IMR-90 (cell line): Measurements from ENCODE around the gene TPST1. TPM values are rescaled to one million over a fixed set of nuclear protein-coding genes. Genes with fewer than 3 reads are reported as not detected.

ENCODE experiments used
- ATAC-seq: fragments of 200-7000 bp; cut with Tn5 transposase; 2 replicates; pipeline ENCODE4 v1.9.1; 2020; ENCODE audit warnings: low read depth, mild to moderate bottlenecking, moderate library complexity
- BruUV-seq: library from RNA; stranded (reverse); fragments of 400-500 nt; replicated peaks from 2 replicates; lab custom pipeline; 2021; lab: Mats Ljungman, UMichigan
- CTCF ChIA-PET: fragments of 300-600 bp; formaldehyde crosslinking; extraction: SDS; loops from one replicate; lab custom pipeline; 2021; ENCODE audit warnings: antibody characterized with exemption; lab: Yijun Ruan, JAX
- POLR2A ChIA-PET: fragments of 300-600 bp; sonication (Branson Sonifier 250); formaldehyde crosslinking; loops from one replicate; lab custom pipeline; 2022; ENCODE audit warnings: antibody characterized with exemption; ENCODE audit not compliant: unreplicated experiment; lab: Charles Lee
- DNase-seq: peaks from one replicate; pipeline ENCODE4 v3.0.0; 2013
- H2AFZ ChIP-seq: replicated peaks from 2 replicates; pipeline ENCODE3; 2013; ENCODE audit warnings: low read length, mild to moderate bottlenecking; ENCODE audit not compliant: poor library complexity
- H2AK5ac ChIP-seq: 2 replicates; pipeline ENCODE4 v1.6.1; 2013; ENCODE audit warnings: low read depth, low read length, inconsistent platforms
- H2AK9ac ChIP-seq: replicated peaks from 2 replicates; pipeline ENCODE3; 2013; ENCODE audit warnings: mild to moderate bottlenecking, low read depth, low read length, moderate library complexity; ENCODE audit not compliant: poor library complexity
- H2BK120ac ChIP-seq: 2 replicates; pipeline ENCODE4 v1.6.1; 2013; ENCODE audit warnings: low read depth, low read length, inconsistent platforms
- H2BK15ac ChIP-seq: 3 replicates; pipeline ENCODE4 v1.6.1; 2013; ENCODE audit warnings: low read depth, low read length, inconsistent platforms
- H2BK20ac ChIP-seq: 2 replicates; pipeline ENCODE4 v1.6.1; 2013; ENCODE audit warnings: low read depth, mild to moderate bottlenecking, inconsistent platforms, low read length, moderate library complexity
- H2BK5ac ChIP-seq: 2 replicates; pipeline ENCODE4 v1.6.1; 2013; ENCODE audit warnings: mild to moderate bottlenecking, low read depth, low read length, inconsistent platforms; ENCODE audit not compliant: poor library complexity, severe bottlenecking
- H3K14ac ChIP-seq: replicated peaks from 2 replicates; pipeline ENCODE4 v1.6.1; 2013; ENCODE audit warnings: low read depth, low read length, inconsistent platforms
- H3K18ac ChIP-seq: 2 replicates; pipeline ENCODE4 v1.6.1; 2013; ENCODE audit warnings: low read depth, low read length, control low read depth
- H3K23ac ChIP-seq: 2 replicates; pipeline ENCODE4 v1.6.1; 2013; ENCODE audit warnings: low read depth, low read length, inconsistent platforms
- H3K27ac ChIP-seq: 2 replicates; pipeline ENCODE4 v1.5.1; 2013; ENCODE audit warnings: mild to moderate bottlenecking, control low read depth, low read length; ENCODE audit not compliant: insufficient read depth
- H3K27me3 ChIP-seq: 2 replicates; pipeline ENCODE4 v1.6.1; 2013; ENCODE audit warnings: low read length; ENCODE audit not compliant: control insufficient read depth, insufficient read depth
- H3K36me3 ChIP-seq: 2 replicates; pipeline ENCODE4 v1.6.1; 2013; ENCODE audit warnings: low read length, mixed read lengths; ENCODE audit not compliant: control insufficient read depth, insufficient read depth
- H3K4ac ChIP-seq: 2 replicates; pipeline ENCODE4 v1.6.1; 2013; ENCODE audit warnings: low read depth, low read length, inconsistent platforms
- H3K4me1 ChIP-seq: 2 replicates; pipeline ENCODE4 v1.6.1; 2013; ENCODE audit warnings: low read length, mixed read lengths; ENCODE audit not compliant: control insufficient read depth, insufficient read depth
- H3K4me2 ChIP-seq: 2 replicates; pipeline ENCODE4 v1.6.1; 2013; ENCODE audit warnings: low read depth, mild to moderate bottlenecking, control low read depth, low read length, moderate library complexity
- H3K4me3 ChIP-seq: 2 replicates; pipeline ENCODE4 v1.5.1; 2013; ENCODE audit warnings: low read depth, mild to moderate bottlenecking, control low read depth, low read length, moderate library complexity; ENCODE audit not compliant: insufficient read depth
- H3K56ac ChIP-seq: 2 replicates; pipeline ENCODE4 v1.6.1; 2013; ENCODE audit warnings: low read length, inconsistent platforms; ENCODE audit not compliant: insufficient read depth; ENCODE audit errors: extremely low read depth
- H3K79me1 ChIP-seq, 2 experiments: 2 replicates each; pipeline ENCODE4 v1.6.1; 2013; ENCODE audit warnings: low read length in 2 of 2, inconsistent platforms in 1 of 2, low read depth in 1 of 2
- H3K9ac ChIP-seq: 2 replicates; pipeline ENCODE4 v1.6.1; 2013; ENCODE audit warnings: low read depth, low read length, control low read depth
- H3K9me1 ChIP-seq: 2 replicates; pipeline ENCODE4 v1.6.1; 2013; ENCODE audit warnings: low read length, inconsistent platforms; ENCODE audit not compliant: insufficient read depth
- H3K9me3 ChIP-seq: 2 replicates; pipeline ENCODE4 v1.6.1; 2013; ENCODE audit warnings: low read length; ENCODE audit not compliant: control insufficient read depth, insufficient read depth
- H4K20me1 ChIP-seq: 2 replicates; pipeline ENCODE4 v1.6.1; 2013; ENCODE audit warnings: low read length, inconsistent platforms; ENCODE audit not compliant: insufficient read depth
- H4K5ac ChIP-seq: 2 replicates; pipeline ENCODE4 v1.6.1; 2013; ENCODE audit warnings: mild to moderate bottlenecking, low read depth, low read length, control low read depth
- H4K8ac ChIP-seq, 2 experiments: 2 replicates each; pipeline ENCODE4 v1.6.1; 2013; ENCODE audit warnings: low read depth in 2 of 2, low read length in 2 of 2, control low read depth in 1 of 2, inconsistent platforms in 1 of 2
- H4K91ac ChIP-seq: 2 replicates; pipeline ENCODE4 v1.6.1; 2013; ENCODE audit warnings: low read depth, low read length, inconsistent platforms; ENCODE audit not compliant: insufficient read depth
- CTCF ChIP-seq: conservative IDR thresholded peaks from 2 replicates; pipeline ENCODE4 v1.5.1; 2012; ENCODE audit warnings: mild to moderate bottlenecking, low read depth, low read length, improper control_type of control experiment
- ELK1 ChIP-seq: fragments of 150-350 bp; IDR thresholded peaks from 2 replicates; pipeline ENCODE4 v1.6.1; 2016; ENCODE audit warnings: low read depth, mild to moderate bottlenecking, low read length, moderate library complexity, borderline replicate concordance
- MAFK ChIP-seq: IDR thresholded peaks from 2 replicates; pipeline ENCODE4 v1.6.1; 2012; ENCODE audit warnings: low read depth, low read length, improper control_type of control experiment
- NFE2L2 ChIP-seq: fragments of 150-350 bp; IDR thresholded peaks from 2 replicates; pipeline ENCODE4 v1.6.1; 2016; ENCODE audit warnings: low read depth, mild to moderate bottlenecking, low read length
- RAD21 ChIP-seq: IDR thresholded peaks from 2 replicates; pipeline ENCODE4 v1.6.1; 2012; ENCODE audit warnings: low read length, improper control_type of control experiment
- WGBS, 2 experiments: methylation state at CpG; one replicate each; pipeline versions ENCODE4 v1.1.5 to v1.1.7; 2013; ENCODE audit warnings: missing lambda C conversion rate in 2 of 2; ENCODE audit not compliant: insufficient read length in 1 of 2; ENCODE audit errors: extremely low coverage in 2 of 2; 5-methylcytosine and 5-hydroxymethylcytosine counted together
- dilution Hi-C: fragments of 300-500 bp; cut with HindIII; formaldehyde crosslinking; loops from one replicate; pipeline ENCODE4 v1.14.3; 2018; ENCODE audit warnings: low sequenced_read_pairs; ENCODE audit not compliant: unreplicated experiment
- in situ Hi-C: fragments of 300-500 bp; cut with MboI; formaldehyde crosslinking; loops from 3 replicates; pipeline ENCODE4 v1.14.3; 2019; ENCODE audit warnings: low sequenced_read_pairs, inconsistent platforms, mixed read lengths
- intact Hi-C: fragments of 100-400 bp; cut with micrococcal nuclease; formaldehyde crosslinking; loops from 2 replicates; pipeline ENCODE4 v1.10.0; 2022
- polyA plus RNA-seq, 3 experiments: library from polyadenylated mRNA; depleted of rRNA; stranded (reverse); fragments of >200 nt; gene quantifications; 2 replicates each; pipeline ENCODE4 v1.2.3, GENCODE V29; 2012; ENCODE audit warnings: low replicate concordance in 1 of 3
- total RNA-seq: library from RNA; depleted of rRNA; stranded (reverse); fragments of >200 nt; gene quantifications from 2 replicates; pipeline ENCODE4 v1.2.3, GENCODE V29; 2012

TPST1 gene
- total and polyA plus RNA-seq, 2 of the 4 experiments (the other 2 are of a cell fraction): 37.7 to 58.6 TPM

- ATAC-seq (no peak), DNase-seq (no peak)
- no peak overlapping the region for H4K91ac ChIP-seq
- no peak overlapping the region for H2BK5ac ChIP-seq
- H3K9ac ChIP-seq: no peak overlapping the region
- no peak overlapping the region for H3K4ac ChIP-seq
- dilution Hi-C loops: no loop called here
- no peaks in the 10 kb centered on the region for H3K27me3 ChIP-seq
- no peak overlapping the region for H2AK9ac ChIP-seq
- H2AK5ac ChIP-seq: no peak overlapping the region
- H3K27ac ChIP-seq: no peak overlapping the region
- peaks cover 29% of the 10 kb centered on the region for H3K4me1 ChIP-seq
- BruUV-seq: no TSS peak
- H3K9me3 ChIP-seq: no peaks in the 10 kb centered on the region
- 0 out of 2 replicates have a peak overlapping the region, but pooled peaks have one; percentile 10 for H3K14ac ChIP-seq
- no peak overlapping the region for H4K8ac ChIP-seq
- no peak overlapping the region for H3K56ac ChIP-seq
- no peak overlapping the region for H3K23ac ChIP-seq
- no peak overlapping the region for H3K18ac ChIP-seq
- H3K36me3 ChIP-seq: no peaks in the 10 kb centered on the region; the same call in 1 of the 2 replicates
- ChIA-PET POLR2A (no interaction called here), CTCF (no interaction called here)
- peak overlapping the region; percentile 12; the same call in 1 of the 3 replicates for H2BK15ac ChIP-seq
- H3K4me3 ChIP-seq: no peak overlapping the region
- in situ Hi-C loops: no loop called here
- WGBS, 2 experiments: no CpG with 5 or more reads among the region's 8 CpGs
- no peak for TF ChIP-seq RAD21
- no peak for TF ChIP-seq ELK1
- TF ChIP-seq CTCF: no peak
- TF ChIP-seq NFE2L2: no peak
- TF ChIP-seq MAFK: no peak
- H2BK20ac ChIP-seq: no peak overlapping the region
- H3K4me2 ChIP-seq: no peak overlapping the region
- intact Hi-C loops: no loop called here
- H4K5ac ChIP-seq: no peak overlapping the region
- peaks cover 33 to 52% of the 10 kb centered on the region in 2 experiments for H3K79me1 ChIP-seq
- H2AFZ ChIP-seq: no peak overlapping the region
- H4K20me1 ChIP-seq: peaks cover 25% of the 10 kb centered on the region
- H2BK120ac ChIP-seq: no peak overlapping the region
- H3K9me1 ChIP-seq: peaks cover 12% of the 10 kb centered on the region
These were observed 98.5 kb downstream of the TPST1 start for GRCh38 chr7:66303454-66304155.
